Measurements from ENCODE around the gene ZNF652.

DNA sequence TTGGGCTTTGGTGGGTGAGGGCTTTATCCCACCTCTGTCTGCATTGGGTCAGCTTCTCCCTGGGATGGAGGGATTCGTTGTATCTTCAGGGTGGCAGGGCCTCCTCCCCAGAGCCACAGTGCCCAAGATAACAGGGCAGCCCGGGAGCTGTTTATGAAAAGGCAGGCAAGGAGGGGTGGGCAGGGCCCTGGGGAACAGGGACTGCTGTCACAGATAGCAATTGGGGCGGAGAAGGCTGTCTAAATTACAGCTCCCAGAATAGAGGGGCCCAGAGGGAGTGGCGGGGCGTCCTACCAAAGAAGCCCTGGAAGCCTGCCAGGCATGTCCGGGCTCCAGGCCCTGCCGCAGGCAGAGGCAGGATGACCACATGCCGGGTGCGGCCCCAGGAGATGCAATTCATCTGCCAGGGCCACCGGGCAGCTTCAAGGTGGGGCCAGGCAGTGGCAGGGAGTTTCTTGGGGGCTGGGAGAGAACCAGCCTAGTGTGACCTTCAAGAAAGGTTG lies 112.7 kb downstream of the ZNF652 start:
- TF ChIP-seq LEF1 (IDR thresholded peaks at IDR 0.05; ENCODE audit: borderline replicate concordance) (no peak), L3MBTL2 (conservative IDR thresholded peaks at IDR 0.05) (no peak), FOXA1 (IDR thresholded peaks at IDR 0.05) (no peak), SUZ12 (IDR thresholded peaks at IDR 0.05) (no peak), ARNT (IDR thresholded peaks at IDR 0.05) (no peak)
